ENCODE data around the gene GALP. TPM values are rescaled to one million over a fixed set of nuclear protein-coding genes. Genes with fewer than 3 reads are reported as not detected.
"Not testable (repeated sequence)": the region's sequence is repeated elsewhere in the genome, so short reads cannot be mapped to it uniquely, and the experiment has no call there.

GALP gene
- total RNA-seq, 1 donor from 2014 or later, result not detected

- TF ChIP-seq CTCF (IDR thresholded peaks at IDR 0.05), result no peak
- no peak overlapping the region for H3K27ac ChIP-seq
- no peaks in the 10 kb centered on the region for H3K27me3 ChIP-seq
- H3K4me3 ChIP-seq, result no peak overlapping the region
- H3K9me3 ChIP-seq, result no peaks in the 10 kb centered on the region
- no peaks in the 10 kb centered on the region for H3K4me1 ChIP-seq
- intact Hi-C loops (cut with DNase I), result no loop called here
- DNase-seq (ENCODE audit: low spot score in 2 of 2), result no peak
- H3K36me3 ChIP-seq, result peaks cover 29 to 42% of the 10 kb centered on the region in 2 donors
Measured at GRCh38 chr19:56162258-56162657, 13.6 kb upstream of the GALP start.

- Histone ChIP-seq H3K4me1 (no peaks in the 10 kb centered on the region), H3K4me3 (no peak overlapping the region), H3K9me3 (no peaks in the 10 kb centered on the region), H3K36me3 (peaks cover 27 to 37% of the 10 kb centered on the region in 2 donors), H3K27ac (no peak overlapping the region), H3K27me3 (no peaks in the 10 kb centered on the region)
- DNase-seq (ENCODE audit: low spot score in 2 of 2), result no peak
- intact Hi-C loops (cut with DNase I), result no loop called here
- TF ChIP-seq CTCF (IDR thresholded peaks at IDR 0.05), result no peak
Measured at GRCh38 chr19:56163097-56163496, 12.7 kb upstream of the GALP start.

GRCh38 chr19:56167064-56167578, 8.7 kb upstream of the GALP start:
- no peaks in the 10 kb centered on the region for H3K9me3 ChIP-seq
- H3K4me1 ChIP-seq, result no peaks in the 10 kb centered on the region
- intact Hi-C loops (cut with DNase I), result no loop called here
- no peaks in the 10 kb centered on the region for H3K27me3 ChIP-seq
- TF ChIP-seq CTCF (IDR thresholded peaks at IDR 0.05), result no peak
- DNase-seq (ENCODE audit: low spot score in 2 of 2), result no peak
- H3K27ac ChIP-seq, result no peak overlapping the region
- no peaks in the 10 kb centered on the region for H3K36me3 ChIP-seq
- H3K4me3 ChIP-seq, result no peak overlapping the region

- DNase-seq (ENCODE audit: low spot score in 2 of 2), result no peak
- Histone ChIP-seq H3K4me1 (no peaks in the 10 kb centered on the region), H3K4me3 (no peak overlapping the region), H3K27me3 (no peaks in the 10 kb centered on the region), H3K27ac (no peak overlapping the region), H3K36me3 (no peaks in the 10 kb centered on the region), H3K9me3 (no peaks in the 10 kb centered on the region)
- intact Hi-C loops (cut with DNase I), result no loop called here
- TF ChIP-seq CTCF (IDR thresholded peaks at IDR 0.05), result no peak
Measured at GRCh38 chr19:56170261-56170660, 5.5 kb upstream of the GALP start.

- no peaks in the 10 kb centered on the region for H3K36me3 ChIP-seq
- H3K9me3 ChIP-seq, result no peaks in the 10 kb centered on the region
- no peak overlapping the region for H3K4me3 ChIP-seq
- no peak for DNase-seq (ENCODE audit: low spot score in 2 of 2)
- no peaks in the 10 kb centered on the region for H3K4me1 ChIP-seq
- intact Hi-C loops (cut with DNase I), result no loop called here
- no peaks in the 10 kb centered on the region for H3K27me3 ChIP-seq
- no peak overlapping the region for H3K27ac ChIP-seq
- TF ChIP-seq CTCF (IDR thresholded peaks at IDR 0.05), result no peak
Measured at GRCh38 chr19:56174086-56174485, 1.7 kb upstream of the GALP start.

- no peaks in the 10 kb centered on the region for H3K27me3 ChIP-seq
- DNase-seq (ENCODE audit: low spot score in 2 of 2), result no peak
- intact Hi-C loops (cut with DNase I), result no loop called here
Measured at GRCh38 chr19:56174550-56174949, 1.3 kb upstream of the GALP start.

GRCh38 chr19:56176310-56176709, 502 bp downstream of the GALP start:
- H3K27ac ChIP-seq; H3K9me3 ChIP-seq; intact Hi-C loops (cut with DNase I); H3K4me1 ChIP-seq; H3K4me3 ChIP-seq; DNase-seq (ENCODE audit: low spot score in 2 of 2); H3K36me3 ChIP-seq; H3K27me3 ChIP-seq: not testable (repeated sequence)

More at GRCh38 chr19:56174550-56174949, 1.3 kb upstream of the GALP start:
- no peaks in the 10 kb centered on the region for H3K4me1 ChIP-seq
- H3K4me3 ChIP-seq, result no peak overlapping the region
- no peaks in the 10 kb centered on the region for H3K36me3 ChIP-seq
- TF ChIP-seq CTCF (IDR thresholded peaks at IDR 0.05), result no peak
- H3K9me3 ChIP-seq, result no peaks in the 10 kb centered on the region
- H3K27ac ChIP-seq, result no peak overlapping the region

Data from ascending aorta (tissue), 2 donors.